ENCODE results near the gene OTUB2. TPM values are rescaled to one million over a fixed set of nuclear protein-coding genes. Genes with fewer than 3 reads are reported as not detected.

The OTUB2 gene
- polyA plus RNA-seq, 12 donors, result 0.48 to 1.9 (median 0.92) TPM; not detected in 2

GRCh38 chr14:93996130-93996695 is 29.9 kb upstream of the OTUB2 start:
- DNase-seq, result no peak

DNA sequence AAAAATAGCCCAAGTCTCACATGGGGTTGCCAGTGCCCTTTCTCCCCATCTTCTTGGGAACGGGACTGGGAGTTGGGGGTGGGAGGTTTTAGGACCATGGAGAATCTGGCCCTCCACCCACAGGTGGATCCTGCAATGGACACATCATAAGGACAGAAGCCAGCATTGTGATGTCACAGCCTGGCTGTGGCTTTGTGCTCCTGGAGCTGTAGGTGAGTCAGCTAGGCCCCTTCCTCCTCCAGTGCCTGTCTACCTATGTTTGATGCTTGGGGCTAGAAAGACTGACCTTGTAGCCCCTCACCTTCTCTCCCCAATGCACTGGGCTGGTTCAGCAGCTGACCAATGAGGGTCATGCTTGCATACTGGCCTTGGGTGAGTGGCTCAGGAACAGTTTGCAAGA is 29.1 kb upstream of the OTUB2 start, which contains the start of gene CCDC197:
CCDC197 (plus strand) TSS at position 220 of the 400 bp plus-strand sequence. CDS start 831 bp downstream, outside the sequence.
- no peak for DNase-seq

- no peak for DNase-seq
Observed at GRCh38 chr14:93997916-93998870, 27.9 kb upstream of the OTUB2 start.

GRCh38 chr14:93998871-93999403 is 27.2 kb upstream of the OTUB2 start:
- DNase-seq, result no peak

- DNase-seq, result no peak
Observed at GRCh38 chr14:93999573-93999972, 26.6 kb upstream of the OTUB2 start.

DNA sequence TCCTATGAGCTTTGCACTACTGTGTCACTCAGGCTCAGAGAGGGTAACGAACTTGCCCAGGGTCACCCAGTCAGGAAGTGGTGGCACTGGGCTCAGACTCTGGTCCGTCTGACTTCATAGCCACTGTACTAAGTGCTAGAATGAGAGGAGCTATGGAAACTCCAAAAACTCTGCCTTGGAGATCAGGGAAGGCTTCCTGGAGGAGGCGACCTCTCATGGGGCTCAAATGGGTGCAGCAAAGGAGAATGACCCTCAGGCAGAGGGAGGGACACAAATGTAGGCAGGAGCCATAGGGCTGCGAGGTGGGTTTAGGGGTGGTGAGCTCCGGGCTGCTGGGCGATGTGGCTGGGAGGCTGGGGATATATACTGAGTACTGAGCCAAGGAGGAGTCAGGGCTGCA is 25.9 kb upstream of the OTUB2 start:
- no peak for DNase-seq

GRCh38 chr14:94001016-94001415 is 25.1 kb upstream of the OTUB2 start:
- no peak for DNase-seq

DNA sequence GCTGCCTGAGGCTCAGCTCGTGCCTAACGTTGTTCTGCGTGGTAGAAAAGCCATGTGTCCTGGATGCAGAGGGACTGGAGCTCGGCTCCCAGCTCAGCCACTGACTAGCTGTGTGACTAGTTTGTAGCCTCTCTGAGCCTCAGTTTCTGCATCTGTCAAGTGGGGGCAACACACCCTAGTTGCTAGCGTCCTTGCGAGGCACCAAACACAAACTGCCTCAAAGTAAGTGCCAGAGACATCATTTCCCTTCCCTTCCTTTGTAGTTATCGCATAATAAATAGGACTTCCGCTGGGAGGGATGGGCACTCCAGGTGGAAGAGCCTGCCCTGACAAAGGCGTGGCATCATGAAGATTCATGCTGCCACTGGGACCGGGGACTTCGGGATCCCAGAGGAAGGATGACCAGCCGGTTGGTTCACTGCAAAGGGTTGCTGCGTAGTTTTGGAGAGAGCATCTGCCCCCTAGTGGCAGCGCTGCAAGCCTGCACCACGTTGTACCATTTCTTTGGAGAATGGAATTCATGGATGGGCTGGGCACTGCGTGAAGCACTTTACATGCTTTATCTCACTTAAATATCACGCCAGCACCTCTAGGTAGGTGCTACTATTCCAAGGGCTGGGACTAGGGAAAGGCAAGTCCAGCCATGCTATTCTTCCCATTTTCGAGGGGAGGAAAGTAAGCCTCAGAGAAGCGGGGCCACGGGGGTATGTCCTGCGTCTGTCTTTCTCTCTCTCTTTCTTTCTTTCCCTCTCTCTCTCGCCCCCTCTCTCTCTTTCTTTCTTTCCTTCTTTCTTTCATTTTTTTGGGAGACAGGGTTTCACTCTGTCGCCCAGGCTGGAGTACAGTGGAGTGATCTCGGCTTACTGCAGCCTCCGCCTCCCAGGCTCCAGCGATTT is 24.4 kb upstream of the OTUB2 start:
- DNase-seq, result peak; percentile 67

GRCh38 chr14:94003397-94003796 is 22.7 kb upstream of the OTUB2 start:
- no peak for DNase-seq

DNA sequence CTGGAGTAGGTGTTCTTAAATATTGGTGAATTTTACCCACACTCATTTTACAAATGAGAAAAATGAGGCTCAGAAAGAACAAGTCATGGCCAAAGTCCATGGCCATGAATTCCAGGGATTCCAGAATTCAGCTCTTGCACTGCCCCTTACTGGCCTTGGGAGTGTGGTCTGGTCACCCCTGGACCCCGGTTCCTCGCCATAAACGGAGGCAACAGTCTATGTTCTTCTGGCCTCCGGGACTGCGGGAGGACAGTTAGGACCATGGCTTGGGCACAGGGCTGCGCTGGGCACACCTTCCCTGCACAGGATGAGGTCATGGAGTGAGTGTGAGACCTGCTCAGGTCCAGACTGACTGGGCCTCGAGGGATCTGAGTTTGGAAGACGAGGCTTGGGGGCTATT is 22.1 kb upstream of the OTUB2 start:
- no peak for DNase-seq

DNA sequence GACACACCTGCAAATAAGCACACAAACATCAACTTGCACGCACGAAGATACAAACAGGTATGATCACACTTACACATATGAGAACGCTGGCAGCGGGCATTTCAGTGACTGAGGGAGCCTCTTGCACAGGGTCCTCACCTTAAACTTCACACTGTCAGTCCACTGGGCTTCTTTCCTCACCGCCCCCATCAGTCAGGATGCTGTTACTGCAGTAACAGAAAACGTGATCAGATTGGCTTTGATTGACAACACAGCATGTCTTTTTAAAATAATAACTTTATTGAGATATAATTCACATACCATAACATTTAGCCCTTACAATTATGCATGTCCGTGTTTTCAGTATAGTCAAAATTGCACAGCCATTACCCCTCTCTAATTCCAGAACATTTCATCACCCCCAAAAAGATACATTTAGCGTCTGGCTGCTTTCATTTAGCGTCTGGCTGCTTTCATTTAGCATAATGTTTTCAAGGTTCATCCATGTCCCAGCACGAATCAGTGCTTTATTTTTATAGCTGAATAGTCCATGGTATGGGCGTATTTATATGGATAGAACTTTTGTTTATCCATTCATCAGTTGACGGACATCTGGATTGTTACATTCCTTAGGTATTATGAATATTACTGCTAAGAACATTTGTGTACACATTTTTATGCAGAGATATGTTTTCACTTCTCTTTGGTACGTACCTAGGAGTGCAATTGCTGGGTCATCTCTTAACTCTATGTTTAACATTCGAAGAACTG is 20.6 kb upstream of the OTUB2 start:
- DNase-seq, result no peak

- DNase-seq, result no peak
Observed at GRCh38 chr14:94008234-94008633, 17.9 kb upstream of the OTUB2 start.

DNA sequence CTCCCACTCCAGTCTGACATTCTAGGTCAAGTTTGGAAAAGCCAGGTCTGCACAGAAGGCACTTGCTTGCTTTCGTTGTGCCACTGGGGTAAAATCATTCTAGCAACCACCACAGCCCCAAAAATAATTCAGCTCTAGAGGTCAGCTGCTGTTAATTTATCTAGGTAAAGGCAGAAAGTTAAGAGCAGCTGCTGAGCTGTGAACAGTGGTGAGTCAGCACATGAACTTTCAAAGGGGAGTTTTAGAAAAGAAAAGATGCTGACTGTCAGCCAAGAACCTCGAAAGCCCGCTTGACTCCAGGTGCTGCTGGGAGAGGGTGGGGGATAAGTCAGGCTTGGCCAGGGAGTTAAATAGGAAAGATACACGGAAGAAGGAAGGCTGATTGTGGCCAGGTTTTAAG is 16.4 kb upstream of the OTUB2 start:
- DNase-seq, result no peak

- DNase-seq, result no peak
Observed at GRCh38 chr14:94010625-94011024, 15.5 kb upstream of the OTUB2 start.

DNA sequence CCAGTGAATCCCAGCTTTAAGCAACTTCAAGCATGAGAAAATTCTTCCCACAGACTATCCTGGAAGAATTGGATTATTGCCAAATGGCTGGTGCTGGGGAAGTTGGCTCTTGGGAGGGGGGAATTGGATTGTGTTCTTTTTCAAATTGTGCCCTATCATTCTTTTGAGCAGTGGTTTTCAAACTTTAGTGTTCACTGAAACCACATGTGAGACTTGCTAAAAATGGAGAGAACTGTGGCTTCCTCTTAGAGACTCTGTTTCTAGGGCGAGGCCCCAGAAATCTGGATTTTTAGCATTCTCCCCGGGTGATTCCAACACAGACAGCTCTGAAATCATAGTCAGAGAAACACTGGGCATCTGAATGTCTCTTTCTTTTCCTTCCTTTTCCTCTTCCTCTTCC is 14.3 kb upstream of the OTUB2 start:
- DNase-seq, result no peak

DNA sequence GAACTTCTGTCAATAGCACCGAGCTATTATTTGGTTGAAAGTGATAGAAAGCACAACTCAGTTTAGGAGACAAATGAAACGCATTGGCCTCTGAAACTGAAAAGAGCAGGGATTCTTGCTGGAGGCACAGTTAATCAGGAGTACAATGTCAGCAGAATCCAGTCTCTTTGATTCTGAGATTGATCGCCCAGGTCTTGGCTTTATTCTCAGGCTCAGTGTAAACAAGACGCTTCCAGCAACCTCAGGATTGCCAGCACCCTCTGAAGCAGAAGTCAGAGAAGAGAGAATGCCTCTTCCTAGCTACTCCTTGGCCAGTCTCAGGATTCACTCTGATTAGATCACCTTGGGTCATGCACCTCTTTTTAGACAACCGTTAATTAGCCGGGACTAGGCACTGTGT is 11.8 kb upstream of the OTUB2 start:
- no peak for DNase-seq

DNA sequence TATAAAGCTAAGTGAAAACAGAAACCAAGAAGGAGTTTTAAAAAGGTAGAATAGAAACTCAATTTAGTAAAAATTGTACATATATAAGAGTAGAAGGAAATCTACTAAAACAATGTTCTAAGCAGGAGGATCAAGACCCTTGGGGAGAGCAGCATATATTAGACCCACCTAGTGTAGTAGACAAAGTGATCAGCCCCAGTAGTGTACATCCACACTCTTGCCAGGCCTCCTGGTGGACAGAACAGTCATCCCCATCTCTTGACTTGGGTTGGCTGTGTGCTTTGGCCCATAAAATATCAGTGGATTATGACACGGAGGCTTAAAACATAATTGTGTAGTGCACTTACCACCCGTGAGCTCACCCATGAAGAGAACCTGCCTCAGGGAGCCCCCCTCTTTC is 10.9 kb upstream of the OTUB2 start:
- no peak for DNase-seq

- no peak for DNase-seq
Observed at GRCh38 chr14:94016446-94016976, 9.6 kb upstream of the OTUB2 start.

DNA sequence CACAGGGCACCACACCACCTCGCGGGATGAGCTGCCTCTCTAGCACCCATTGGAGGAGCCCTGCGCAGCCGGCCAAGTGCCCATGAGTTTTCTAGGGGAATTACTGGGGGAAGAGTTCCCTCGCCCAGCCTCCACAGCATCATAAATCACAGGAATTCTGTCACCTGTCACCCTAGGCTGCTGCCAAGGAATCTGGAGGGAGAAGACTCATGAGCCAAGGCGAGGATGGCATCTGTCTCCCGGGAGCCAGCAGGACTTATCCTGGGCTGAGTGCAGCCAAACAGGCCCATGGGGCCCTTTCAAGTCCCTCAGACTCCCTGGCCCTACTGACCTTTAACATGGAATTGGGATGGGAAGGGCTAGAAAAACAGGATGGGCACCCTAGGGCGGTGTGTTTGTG is 7.8 kb upstream of the OTUB2 start:
- no peak for DNase-seq

DNA sequence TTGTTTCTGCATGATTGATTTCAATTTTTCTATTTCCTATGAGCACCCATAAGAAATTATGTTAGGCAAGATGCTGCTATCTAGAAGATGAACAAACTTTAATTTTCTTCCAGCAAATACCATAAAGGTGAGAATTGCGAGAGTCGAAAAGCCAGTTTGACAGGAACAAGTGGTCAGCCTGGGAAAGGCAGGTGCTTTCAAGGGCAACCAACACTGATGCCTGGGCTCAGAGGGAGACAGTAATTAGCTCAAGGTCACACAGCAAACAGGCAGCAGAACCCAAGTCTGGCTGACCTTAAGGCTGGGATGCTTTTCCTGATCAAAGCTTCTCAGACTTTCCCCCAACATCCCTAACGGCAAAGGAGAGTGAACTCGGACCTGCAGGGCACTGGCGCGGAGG is 6.8 kb upstream of the OTUB2 start:
- DNase-seq, result no peak

DNA sequence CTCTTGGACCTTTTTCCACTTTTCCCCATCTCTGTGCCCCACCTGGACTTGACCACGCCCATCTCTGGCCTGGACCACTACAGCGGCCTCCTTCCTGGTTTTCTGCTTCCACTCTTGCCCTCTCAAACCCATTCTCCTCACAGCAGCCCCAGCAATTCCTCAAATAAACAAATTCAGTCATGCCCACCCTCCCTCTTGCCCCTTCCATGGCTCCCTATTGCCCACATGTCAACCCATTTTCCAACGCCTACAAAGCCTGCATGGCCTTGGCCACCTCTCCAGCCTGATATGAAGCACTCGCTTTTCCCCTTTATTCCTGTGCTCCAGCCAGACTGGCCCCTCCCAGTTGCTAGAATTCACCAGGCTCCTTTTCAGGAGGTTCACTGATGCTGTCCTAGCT is 5.9 kb upstream of the OTUB2 start:
- no peak for DNase-seq

All from muscle of arm (tissue), 12 donors.